ENCODE results near the gene CAMTA1. TPM values are rescaled to one million over a fixed set of nuclear protein-coding genes. Genes with fewer than 3 reads are reported as not detected.

Gene CAMTA1
- total and polyA plus RNA-seq, 4 donors = 18.0 to 93.5 (median 35.8) TPM

DNA sequence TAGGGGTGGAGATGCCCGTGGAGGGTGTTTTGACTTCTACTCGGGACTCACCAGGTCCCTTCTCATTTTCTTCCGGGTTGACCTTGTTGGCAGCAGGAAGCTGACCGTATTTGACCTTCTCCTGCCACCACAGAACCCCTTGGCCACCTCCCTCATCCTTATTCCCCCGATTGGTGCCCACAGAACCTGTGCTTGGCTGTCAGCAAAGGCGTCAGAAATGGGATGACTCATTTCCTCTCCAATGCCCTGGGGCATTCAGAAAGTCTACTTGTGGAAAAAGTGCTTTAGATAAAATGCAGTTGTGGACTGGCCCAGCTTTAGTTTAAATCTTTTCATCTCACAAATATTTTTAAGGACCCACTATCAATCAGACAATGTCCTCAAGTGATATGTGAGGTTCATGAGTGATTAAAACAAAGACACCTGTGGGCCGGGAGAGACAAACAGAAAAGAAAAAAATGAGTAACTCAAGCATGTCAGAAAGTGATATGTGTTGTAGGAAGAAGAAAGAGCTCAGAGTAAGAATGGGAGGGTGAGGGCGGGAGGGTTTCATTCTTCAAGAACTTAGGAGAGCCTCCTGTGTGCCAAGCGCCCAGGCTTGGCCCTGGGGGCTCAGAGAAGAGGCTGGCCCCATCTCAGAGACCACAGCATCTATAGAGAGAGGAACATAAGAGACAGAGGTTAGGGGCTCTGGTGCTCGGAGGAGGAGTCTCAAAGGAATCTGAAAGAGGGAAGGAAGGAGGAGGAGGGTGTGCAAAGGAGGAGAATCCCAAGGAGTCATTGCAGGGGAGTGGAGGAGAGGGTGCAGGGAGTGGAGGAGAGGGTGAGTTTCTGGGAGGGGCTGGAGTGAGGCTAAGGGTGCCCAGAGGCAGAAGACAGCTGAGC lies 764.3 kb downstream of the CAMTA1 start:
- H3K4me3 ChIP-seq (ENCODE audit: low read depth in 1 of 3, low read length in 3 of 3) = no peak overlapping the region
- 65% methylated on average over 10 of the region's 10 CpGs for WGBS
- no peaks in the 10 kb centered on the region for H3K9me3 ChIP-seq (ENCODE audit: control insufficient read depth in 4 of 4, low read length in 3 of 4)
- no peak for DNase-seq (ENCODE audit: low spot score)
- no peak overlapping the region for H3K27ac ChIP-seq (ENCODE audit: low read depth in 1 of 2, low read length in 2 of 2)
- no peaks in the 10 kb centered on the region for H3K36me3 ChIP-seq (ENCODE audit: control insufficient read depth in 4 of 4, insufficient read depth in 3 of 4, low read depth in 1 of 4, low read length in 3 of 4)
- TF ChIP-seq, protein P1, sequence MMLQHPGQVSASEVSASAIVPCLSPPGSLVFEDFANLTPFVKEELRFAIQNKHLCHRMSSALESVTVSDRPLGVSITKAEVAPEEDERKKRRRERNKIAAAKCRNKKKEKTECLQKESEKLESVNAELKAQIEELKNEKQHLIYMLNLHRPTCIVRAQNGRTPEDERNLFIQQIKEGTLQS (IDR thresholded peaks at IDR 0.05) = no peak
- TF ChIP-seq GABPA (IDR thresholded peaks at IDR 0.05 in 1 of 2, conservative IDR thresholded peaks at IDR 0.05 in 1 of 2) (no peak), SP1 (IDR thresholded peaks at IDR 0.05) (no peak), JUND (IDR thresholded peaks at IDR 0.05) (no peak), TAF1 (conservative IDR thresholded peaks at IDR 0.05) (no peak), RAD21 (IDR thresholded peaks at IDR 0.05) (no peak), HNF4G (IDR thresholded peaks at IDR 0.05) (no peak), NR2F2 (IDR thresholded peaks at IDR 0.05) (no peak)
- TF ChIP-seq, protein P2, sequence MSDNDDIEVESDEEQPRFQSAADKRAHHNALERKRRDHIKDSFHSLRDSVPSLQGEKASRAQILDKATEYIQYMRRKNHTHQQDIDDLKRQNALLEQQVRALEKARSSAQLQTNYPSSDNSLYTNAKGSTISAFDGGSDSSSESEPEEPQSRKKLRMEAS (IDR thresholded peaks at IDR 0.05) = no peak
- no peak overlapping the region for H3K9ac ChIP-seq (ENCODE audit: low read depth in 1 of 2, low read length in 2 of 2)
- H3K27me3 ChIP-seq (ENCODE audit: control insufficient read depth in 4 of 4, insufficient read depth in 4 of 4, low read length in 3 of 4) = no peaks in the 10 kb centered on the region
- peaks cover 0 to 12% (median 9%) of the 10 kb centered on the region in 4 donors for H3K4me1 ChIP-seq (ENCODE audit: control insufficient read depth in 4 of 4, insufficient read depth in 4 of 4, low read length in 3 of 4)

DNA sequence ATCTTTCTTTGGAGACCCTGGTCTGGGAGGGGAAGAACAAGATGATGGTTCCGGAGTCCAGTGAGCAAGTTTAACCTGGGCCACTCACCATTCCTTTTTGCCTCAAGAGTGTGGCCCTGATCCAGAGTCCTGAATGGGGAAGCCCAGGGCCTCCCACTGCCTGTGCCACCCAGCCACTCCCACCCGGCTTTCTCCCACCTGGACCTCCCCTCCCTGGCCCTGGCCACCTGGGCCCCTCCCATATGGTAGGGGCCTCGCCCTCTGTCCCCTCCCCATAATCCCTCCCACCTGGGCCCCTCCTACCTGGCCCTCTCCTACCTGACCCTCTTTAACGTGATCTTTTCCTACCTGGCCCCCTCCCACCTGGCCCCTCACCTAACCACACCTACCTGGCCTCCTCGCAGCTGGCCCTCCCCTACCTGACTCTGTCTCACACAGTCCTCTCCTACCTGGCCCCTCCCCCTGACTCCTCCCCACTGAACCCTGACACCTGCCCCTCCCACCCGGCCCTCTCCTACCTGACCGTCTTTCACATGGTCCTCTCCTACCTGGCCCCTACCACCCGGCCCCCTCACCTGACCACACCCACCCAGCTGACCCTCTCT lies 765.1 kb downstream of the CAMTA1 start:
- H3K4me3 ChIP-seq (ENCODE audit: low read depth in 1 of 3, low read length in 3 of 3) = no peak overlapping the region
- no peaks in the 10 kb centered on the region for H3K9me3 ChIP-seq (ENCODE audit: control insufficient read depth in 4 of 4, low read length in 3 of 4)
- H3K9ac ChIP-seq (ENCODE audit: low read depth in 1 of 2, low read length in 2 of 2) = no peak overlapping the region
- H3K27ac ChIP-seq (ENCODE audit: low read depth in 1 of 2, low read length in 2 of 2) = no peak overlapping the region
- H3K27me3 ChIP-seq (ENCODE audit: control insufficient read depth in 4 of 4, insufficient read depth in 4 of 4, low read length in 3 of 4) = no peaks in the 10 kb centered on the region
- TF ChIP-seq, protein P3, sequence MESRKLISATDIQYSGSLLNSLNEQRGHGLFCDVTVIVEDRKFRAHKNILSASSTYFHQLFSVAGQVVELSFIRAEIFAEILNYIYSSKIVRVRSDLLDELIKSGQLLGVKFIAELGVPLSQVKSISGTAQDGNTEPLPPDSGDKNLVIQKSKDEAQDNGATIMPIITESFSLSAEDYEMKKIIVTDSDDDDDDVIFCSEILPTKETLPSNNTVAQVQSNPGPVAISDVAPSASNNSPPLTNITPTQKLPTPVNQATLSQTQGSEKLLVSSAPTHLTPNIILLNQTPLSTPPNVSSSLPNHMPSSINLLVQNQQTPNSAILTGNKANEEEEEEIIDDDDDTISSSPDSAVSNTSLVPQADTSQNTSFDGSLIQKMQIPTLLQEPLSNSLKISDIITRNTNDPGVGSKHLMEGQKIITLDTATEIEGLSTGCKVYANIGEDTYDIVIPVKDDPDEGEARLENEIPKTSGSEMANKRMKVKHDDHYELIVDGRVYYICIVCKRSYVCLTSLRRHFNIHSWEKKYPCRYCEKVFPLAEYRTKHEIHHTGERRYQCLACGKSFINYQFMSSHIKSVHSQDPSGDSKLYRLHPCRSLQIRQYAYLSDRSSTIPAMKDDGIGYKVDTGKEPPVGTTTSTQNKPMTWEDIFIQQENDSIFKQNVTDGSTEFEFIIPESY (IDR thresholded peaks at IDR 0.05) = no peak
- TF ChIP-seq RAD21 (IDR thresholded peaks at IDR 0.05) (no peak), FOXA1 (IDR thresholded peaks at IDR 0.05) (no peak), SP1 (IDR thresholded peaks at IDR 0.05) (no peak), JUND (IDR thresholded peaks at IDR 0.05) (no peak), EGR1 (IDR thresholded peaks at IDR 0.05; ENCODE audit: low read depth in 2 of 2) (no peak), GABPA (IDR thresholded peaks at IDR 0.05 in 1 of 2, conservative IDR thresholded peaks at IDR 0.05 in 1 of 2) (no peak), NR2F2 (IDR thresholded peaks at IDR 0.05) (no peak), FOXA2 (IDR thresholded peaks at IDR 0.05) (no peak), HNF4G (IDR thresholded peaks at IDR 0.05) (no peak), TAF1 (conservative IDR thresholded peaks at IDR 0.05) (no peak), YY1 (IDR thresholded peaks at IDR 0.05) (no peak), RXRA (IDR thresholded peaks at IDR 0.05) (no peak), HNF4A (conservative IDR thresholded peaks at IDR 0.05) (no peak)
- TF ChIP-seq, protein P4, sequence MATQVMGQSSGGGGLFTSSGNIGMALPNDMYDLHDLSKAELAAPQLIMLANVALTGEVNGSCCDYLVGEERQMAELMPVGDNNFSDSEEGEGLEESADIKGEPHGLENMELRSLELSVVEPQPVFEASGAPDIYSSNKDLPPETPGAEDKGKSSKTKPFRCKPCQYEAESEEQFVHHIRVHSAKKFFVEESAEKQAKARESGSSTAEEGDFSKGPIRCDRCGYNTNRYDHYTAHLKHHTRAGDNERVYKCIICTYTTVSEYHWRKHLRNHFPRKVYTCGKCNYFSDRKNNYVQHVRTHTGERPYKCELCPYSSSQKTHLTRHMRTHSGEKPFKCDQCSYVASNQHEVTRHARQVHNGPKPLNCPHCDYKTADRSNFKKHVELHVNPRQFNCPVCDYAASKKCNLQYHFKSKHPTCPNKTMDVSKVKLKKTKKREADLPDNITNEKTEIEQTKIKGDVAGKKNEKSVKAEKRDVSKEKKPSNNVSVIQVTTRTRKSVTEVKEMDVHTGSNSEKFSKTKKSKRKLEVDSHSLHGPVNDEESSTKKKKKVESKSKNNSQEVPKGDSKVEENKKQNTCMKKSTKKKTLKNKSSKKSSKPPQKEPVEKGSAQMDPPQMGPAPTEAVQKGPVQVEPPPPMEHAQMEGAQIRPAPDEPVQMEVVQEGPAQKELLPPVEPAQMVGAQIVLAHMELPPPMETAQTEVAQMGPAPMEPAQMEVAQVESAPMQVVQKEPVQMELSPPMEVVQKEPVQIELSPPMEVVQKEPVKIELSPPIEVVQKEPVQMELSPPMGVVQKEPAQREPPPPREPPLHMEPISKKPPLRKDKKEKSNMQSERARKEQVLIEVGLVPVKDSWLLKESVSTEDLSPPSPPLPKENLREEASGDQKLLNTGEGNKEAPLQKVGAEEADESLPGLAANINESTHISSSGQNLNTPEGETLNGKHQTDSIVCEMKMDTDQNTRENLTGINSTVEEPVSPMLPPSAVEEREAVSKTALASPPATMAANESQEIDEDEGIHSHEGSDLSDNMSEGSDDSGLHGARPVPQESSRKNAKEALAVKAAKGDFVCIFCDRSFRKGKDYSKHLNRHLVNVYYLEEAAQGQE (IDR thresholded peaks at IDR 0.05) = no peak
- TF ChIP-seq, protein P1 (IDR thresholded peaks at IDR 0.05) = no peak
- TF ChIP-seq, protein P2 (IDR thresholded peaks at IDR 0.05) = no peak
- TF ChIP-seq, protein P5, sequence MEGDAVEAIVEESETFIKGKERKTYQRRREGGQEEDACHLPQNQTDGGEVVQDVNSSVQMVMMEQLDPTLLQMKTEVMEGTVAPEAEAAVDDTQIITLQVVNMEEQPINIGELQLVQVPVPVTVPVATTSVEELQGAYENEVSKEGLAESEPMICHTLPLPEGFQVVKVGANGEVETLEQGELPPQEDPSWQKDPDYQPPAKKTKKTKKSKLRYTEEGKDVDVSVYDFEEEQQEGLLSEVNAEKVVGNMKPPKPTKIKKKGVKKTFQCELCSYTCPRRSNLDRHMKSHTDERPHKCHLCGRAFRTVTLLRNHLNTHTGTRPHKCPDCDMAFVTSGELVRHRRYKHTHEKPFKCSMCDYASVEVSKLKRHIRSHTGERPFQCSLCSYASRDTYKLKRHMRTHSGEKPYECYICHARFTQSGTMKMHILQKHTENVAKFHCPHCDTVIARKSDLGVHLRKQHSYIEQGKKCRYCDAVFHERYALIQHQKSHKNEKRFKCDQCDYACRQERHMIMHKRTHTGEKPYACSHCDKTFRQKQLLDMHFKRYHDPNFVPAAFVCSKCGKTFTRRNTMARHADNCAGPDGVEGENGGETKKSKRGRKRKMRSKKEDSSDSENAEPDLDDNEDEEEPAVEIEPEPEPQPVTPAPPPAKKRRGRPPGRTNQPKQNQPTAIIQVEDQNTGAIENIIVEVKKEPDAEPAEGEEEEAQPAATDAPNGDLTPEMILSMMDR (IDR thresholded peaks at IDR 0.05; ENCODE audit: low read depth, low read length, missing input control) = no peak
- DNase-seq (ENCODE audit: low spot score) = no peak
- H3K36me3 ChIP-seq (ENCODE audit: control insufficient read depth in 4 of 4, insufficient read depth in 3 of 4, low read depth in 1 of 4, low read length in 3 of 4) = no peaks in the 10 kb centered on the region
- peaks cover 0 to 12% (median 9%) of the 10 kb centered on the region in 4 donors for H3K4me1 ChIP-seq (ENCODE audit: control insufficient read depth in 4 of 4, insufficient read depth in 4 of 4, low read length in 3 of 4)
- 79% methylated on average over 8 of the region's 8 CpGs for WGBS

Measured in liver (tissue), 9 donors.